Panc1 (cell line): ENCODE measurements around the gene GPD1L. TPM values are rescaled to one million over a fixed set of nuclear protein-coding genes. Genes with fewer than 3 reads are reported as not detected.
A peak's percentile ranks its signal among the peaks of the same experiment; 100 is the strongest.

Experiments used
- ATAC-seq: fragments of 200-7000 bp; cut with Tn5 transposase; 2 replicates; pipeline ENCODE4 v1.9.1; 2020; ENCODE audit warnings: mild to moderate bottlenecking, moderate library complexity
- BruUV-seq: library from RNA; stranded (reverse); fragments of 400-500 nt; replicated peaks from 2 replicates; lab custom pipeline; 2021; lab: Mats Ljungman, UMichigan
- CTCF ChIA-PET: fragments of 300-600 bp; sonication (Branson Sonifier 250); formaldehyde crosslinking; loops from one replicate; lab custom pipeline; 2022; ENCODE audit warnings: antibody characterized with exemption; lab: Charles Lee
- POLR2A ChIA-PET: fragments of 300-600 bp; sonication (Branson Sonifier 250); formaldehyde crosslinking; loops from one replicate; lab custom pipeline; 2022; ENCODE audit warnings: antibody characterized with exemption; lab: Charles Lee
- DNase-seq: peaks from one replicate; pipeline ENCODE4 v3.0.0-alpha.2; 2010; ENCODE audit warnings: low read depth, low spot score
- H3K27ac ChIP-seq: 2 replicates; pipeline ENCODE4 v1.5.1; 2011; ENCODE audit warnings: mild to moderate bottlenecking, low read length, inconsistent platforms
- H3K27me3 ChIP-seq: fragments of 200-500 bp; sonication (Bioruptor generic); 2 replicates; pipeline ENCODE4 v1.6.0; 2014; ENCODE audit warnings: low read length, inconsistent platforms; ENCODE audit not compliant: control insufficient read depth, insufficient read depth
- H3K36me3 ChIP-seq: fragments of 200-500 bp; sonication (Bioruptor generic); 2 replicates; pipeline ENCODE4 v1.5.1; 2014; ENCODE audit warnings: inconsistent platforms, mild to moderate bottlenecking, low read length, moderate library complexity; ENCODE audit not compliant: control insufficient read depth, insufficient read depth
- H3K4me1 ChIP-seq: 2 replicates; pipeline ENCODE4 v1.5.1; 2011; ENCODE audit warnings: inconsistent platforms, mild to moderate bottlenecking, low read length, moderate library complexity; ENCODE audit not compliant: control insufficient read depth, insufficient read depth
- H3K4me3 ChIP-seq, 2 experiments: 2 replicates each; pipeline ENCODE4 v1.5.1; 2011 to 2012; ENCODE audit warnings: low read depth in 2 of 2, low read length in 2 of 2, mild to moderate bottlenecking in 2 of 2, inconsistent platforms in 1 of 2, moderate library complexity in 1 of 2
- H3K9me3 ChIP-seq: fragments of 200-500 bp; sonication (Bioruptor generic); 2 replicates; pipeline ENCODE4 v1.5.1; 2014; ENCODE audit warnings: low read depth, mild to moderate bottlenecking, inconsistent platforms, low read length, moderate library complexity; ENCODE audit not compliant: control insufficient read depth, insufficient read depth
- CTCF ChIP-seq: fragments of 450-650 bp; IDR thresholded peaks from 2 replicates; pipeline ENCODE4 v1.5.1; 2017; ENCODE audit warnings: mild to moderate bottlenecking
- POLR2AphosphoS5 ChIP-seq: IDR thresholded peaks from 2 replicates; pipeline ENCODE4 v1.6.1; 2012; ENCODE audit warnings: mild to moderate bottlenecking, low read depth, low read length, moderate library complexity
- REST ChIP-seq, 2 experiments: IDR thresholded peaks; 2 replicates each; pipeline ENCODE4 v1.6.1; 2011 to 2012; ENCODE audit warnings: low read depth in 2 of 2, control low read depth in 1 of 2, low read length in 1 of 2, mild to moderate bottlenecking in 1 of 2, moderate library complexity in 1 of 2; ENCODE audit not compliant: insufficient read depth in 1 of 2
- SIN3A ChIP-seq: IDR thresholded peaks from 2 replicates; pipeline ENCODE4 v1.6.1; 2012; ENCODE audit warnings: low read depth, mild to moderate bottlenecking, low read length, moderate library complexity, borderline replicate concordance; ENCODE audit not compliant: insufficient read depth
- TCF7L2 ChIP-seq: IDR thresholded peaks from 2 replicates; pipeline ENCODE4 v1.6.1; 2011; ENCODE audit warnings: mild to moderate bottlenecking, low read depth, low read length, inconsistent platforms
- in situ Hi-C: cut with HindIII; loops from 2 replicates; pipeline ENCODE4 v1.10.0; 2016; ENCODE audit warnings: low sequenced_read_pairs, low pct_unique_long_range_greater_than_20kb
- intact Hi-C: fragments of 100-400 bp; cut with micrococcal nuclease; formaldehyde crosslinking; loops from one replicate; pipeline ENCODE4 v1.10.0; 2022; ENCODE audit not compliant: unreplicated experiment
- total RNA-seq: library from RNA; stranded (reverse); gene quantifications from one replicate; pipeline ENCODE4 v1.2.1, GENCODE V29; 2021; ENCODE audit not compliant: unreplicated experiment

Gene GPD1L
- total RNA-seq, 1 experiment from 2014 or later = 10.5 TPM

- peak; percentile 68 for DNase-seq
- intact Hi-C loops (loop anchor here (5.0 to 10.0 kb wide), 3 partner anchors 165 to 488 kb away; no protein-coding TSS in a partner anchor), in situ Hi-C loops (no loop called here)
- H3K9me3 ChIP-seq = no peaks in the 10 kb centered on the region
- H3K36me3 ChIP-seq = no peaks in the 10 kb centered on the region
- POLR2A ChIA-PET = no interaction called here
- H3K4me3 ChIP-seq = peak overlapping the region in 1 of 2 experiments; percentile 30; a peak in 2 of 4 replicates
- peaks cover 5% of the 10 kb centered on the region for H3K4me1 ChIP-seq
- no peaks in the 10 kb centered on the region for H3K27me3 ChIP-seq
- peak; percentile 81 for ATAC-seq
- CTCF ChIA-PET = interaction anchor here (0.5 kb wide), 1 partner anchor 176 kb away, joined by 5 read pairs; no protein-coding TSS in a partner anchor
- no peak overlapping the region for H3K27ac ChIP-seq
- BruUV-seq = no TSS peak
- TF ChIP-seq SIN3A (no peak), POLR2AphosphoS5 (no peak), CTCF (peak; percentile 70), REST (IDR thresholded peaks at IDR 0.05; ENCODE audit: insufficient read depth in 1 of 2, low read depth in 2 of 2, low read length in 1 of 2) (no peak), TCF7L2 (peak; percentile 81)
Observed at GRCh38 chr3:32176989-32177701, 70.7 kb downstream of the GPD1L start.

- H3K36me3 ChIP-seq = no peaks in the 10 kb centered on the region
- ChIA-PET POLR2A (no interaction called here), CTCF (no interaction called here)
- H3K4me3 ChIP-seq = peak overlapping the region in 1 of 2 experiments; percentile 30; a peak in 2 of 4 replicates
- intact Hi-C loops = loop anchor here (5.0 to 10.0 kb wide), 3 partner anchors 165 to 487 kb away; no protein-coding TSS in a partner anchor
- in situ Hi-C loops = no loop called here
- H3K4me1 ChIP-seq = peaks cover 5% of the 10 kb centered on the region
- H3K27me3 ChIP-seq = no peaks in the 10 kb centered on the region
- peak; percentile 96 for ATAC-seq
- H3K9me3 ChIP-seq = no peaks in the 10 kb centered on the region
- peak; percentile 80 for DNase-seq
- no peak overlapping the region for H3K27ac ChIP-seq
- BruUV-seq = no TSS peak
- TF ChIP-seq TCF7L2 (no peak), CTCF (peak; percentile 85)
Observed at GRCh38 chr3:32177702-32178198, 71.3 kb downstream of the GPD1L start.
